OCI-LY1 (cell line): ENCODE measurements around the gene CXXC5.

Source experiments
- H2AFZ ChIP-seq: fragments of 200-600 bp; sonication (generic), shearing (Covaris generic); 2 replicates; pipeline ENCODE4 v1.6.0; 2014; ENCODE audit warnings: antibody characterized with exemption, mild to moderate bottlenecking, low read length
- H3F3A ChIP-seq: fragments of 200-600 bp; sonication (generic), shearing (Covaris generic); 2 replicates; pipeline ENCODE4 v1.6.0; 2014; ENCODE audit warnings: mild to moderate bottlenecking, antibody characterized with exemption, low read length, moderate library complexity; ENCODE audit not compliant: insufficient read depth
- H3K27ac ChIP-seq: fragments of 200-600 bp; sonication (generic); 2 replicates; pipeline ENCODE4 v1.5.1; 2014; ENCODE audit warnings: low read length, mixed run types, mild to moderate bottlenecking, low read depth; ENCODE audit not compliant: poor library complexity, severe bottlenecking
- H3K27me3 ChIP-seq: fragments of 200-600 bp; sonication (generic); 2 replicates; pipeline ENCODE4 v1.6.0; 2014; ENCODE audit warnings: antibody characterized with exemption, mild to moderate bottlenecking, low read length, moderate library complexity; ENCODE audit not compliant: insufficient read depth
- H3K36me3 ChIP-seq: fragments of 200-600 bp; sonication (generic); 2 replicates; pipeline ENCODE4 v1.6.1; 2014; ENCODE audit warnings: mild to moderate bottlenecking, antibody characterized with exemption, low read length, moderate library complexity, mixed read lengths; ENCODE audit not compliant: insufficient read depth
- H3K4me1 ChIP-seq: fragments of 200-600 bp; sonication (generic); 2 replicates; pipeline ENCODE4 v1.5.1; 2014; ENCODE audit warnings: mild to moderate bottlenecking, low read length, moderate library complexity; ENCODE audit not compliant: insufficient read depth, severe bottlenecking
- H3K4me2 ChIP-seq: fragments of 200-600 bp; sonication (generic), shearing (Covaris generic); 2 replicates; pipeline ENCODE4 v1.6.1; 2014; ENCODE audit warnings: low read length
- H3K4me3 ChIP-seq: fragments of 200-600 bp; sonication (generic); 2 replicates; pipeline ENCODE4 v1.5.1; 2014; ENCODE audit warnings: low read length, low read depth, mild to moderate bottlenecking, mixed read lengths; ENCODE audit not compliant: poor library complexity, severe bottlenecking
- H3K79me2 ChIP-seq: fragments of 200-600 bp; shearing (Covaris generic); 2 replicates; pipeline ENCODE4 v1.6.1; 2016; ENCODE audit warnings: mixed run types, low read length, mixed read lengths; ENCODE audit not compliant: insufficient read depth
- H3K9ac ChIP-seq: fragments of 200-600 bp; sonication (generic), shearing (Covaris generic); 2 replicates; pipeline ENCODE4 v1.6.1; 2014; ENCODE audit warnings: mild to moderate bottlenecking, low read length, mixed read lengths
- H3K9me2 ChIP-seq: fragments of 200-600 bp; sonication (generic), shearing (Covaris generic); 2 replicates; pipeline ENCODE4 v1.6.1; 2014; ENCODE audit warnings: low read depth, mild to moderate bottlenecking, low read length, mixed read lengths
- H3K9me3 ChIP-seq: fragments of 200-600 bp; shearing (Covaris generic); 2 replicates; pipeline ENCODE4 v1.6.1; 2014; ENCODE audit warnings: low read length, mixed read lengths
- H4K20me1 ChIP-seq: fragments of 200-600 bp; sonication (generic), shearing (Covaris generic); 2 replicates; pipeline ENCODE4 v1.6.0; 2016; ENCODE audit warnings: mild to moderate bottlenecking, low read length; ENCODE audit not compliant: insufficient read depth
- EZH2 ChIP-seq: fragments of 200-600 bp; sonication (generic), shearing (Covaris generic); IDR thresholded peaks from 2 replicates; pipeline ENCODE4 v1.8.0; 2017; ENCODE audit warnings: borderline replicate concordance, mixed run types, mild to moderate bottlenecking, antibody characterized with exemption, low read length, moderate library complexity, mixed read lengths
- TF ChIP-seq, protein P1 (sequence below): fragments of 200-600 bp; sonication (generic), shearing (Covaris generic); IDR thresholded peaks from 2 replicates; pipeline ENCODE4 v1.5.1; 2017; ENCODE audit warnings: mild to moderate bottlenecking, antibody characterized with exemption, low read length, moderate library complexity, mixed read lengths

Gene CXXC5

DNA sequence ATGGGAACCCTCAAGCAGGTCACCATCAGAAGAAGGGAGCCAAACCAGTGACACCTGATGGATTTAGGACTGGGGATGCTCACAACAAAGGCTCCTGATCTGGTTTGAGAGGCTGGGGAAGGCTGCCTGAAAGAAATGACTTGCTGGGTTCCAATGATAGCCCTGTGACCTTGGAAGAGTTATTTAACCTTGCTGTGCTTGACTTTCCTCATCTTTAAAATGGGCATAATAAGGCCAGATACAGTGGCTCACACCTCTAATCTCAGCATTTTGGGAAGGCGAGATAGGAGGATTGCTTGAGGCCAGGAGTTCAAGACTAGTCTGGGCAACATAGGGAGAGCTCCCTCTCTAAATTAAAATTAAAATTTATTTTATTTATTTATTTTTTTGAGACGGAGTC is 83.9 kb downstream of the CXXC5 start:
- no peak for TF ChIP-seq EZH2
- TF ChIP-seq, protein P1, sequence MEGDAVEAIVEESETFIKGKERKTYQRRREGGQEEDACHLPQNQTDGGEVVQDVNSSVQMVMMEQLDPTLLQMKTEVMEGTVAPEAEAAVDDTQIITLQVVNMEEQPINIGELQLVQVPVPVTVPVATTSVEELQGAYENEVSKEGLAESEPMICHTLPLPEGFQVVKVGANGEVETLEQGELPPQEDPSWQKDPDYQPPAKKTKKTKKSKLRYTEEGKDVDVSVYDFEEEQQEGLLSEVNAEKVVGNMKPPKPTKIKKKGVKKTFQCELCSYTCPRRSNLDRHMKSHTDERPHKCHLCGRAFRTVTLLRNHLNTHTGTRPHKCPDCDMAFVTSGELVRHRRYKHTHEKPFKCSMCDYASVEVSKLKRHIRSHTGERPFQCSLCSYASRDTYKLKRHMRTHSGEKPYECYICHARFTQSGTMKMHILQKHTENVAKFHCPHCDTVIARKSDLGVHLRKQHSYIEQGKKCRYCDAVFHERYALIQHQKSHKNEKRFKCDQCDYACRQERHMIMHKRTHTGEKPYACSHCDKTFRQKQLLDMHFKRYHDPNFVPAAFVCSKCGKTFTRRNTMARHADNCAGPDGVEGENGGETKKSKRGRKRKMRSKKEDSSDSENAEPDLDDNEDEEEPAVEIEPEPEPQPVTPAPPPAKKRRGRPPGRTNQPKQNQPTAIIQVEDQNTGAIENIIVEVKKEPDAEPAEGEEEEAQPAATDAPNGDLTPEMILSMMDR: no peak
- Histone ChIP-seq H4K20me1 (no peaks in the 10 kb centered on the region), H2AFZ (no peak overlapping the region), H3K27me3 (no peaks in the 10 kb centered on the region), H3K4me3 (no peak overlapping the region), H3K79me2 (no peaks in the 10 kb centered on the region), H3K36me3 (no peaks in the 10 kb centered on the region), H3K27ac (no peak overlapping the region), H3K4me1 (no peaks in the 10 kb centered on the region), H3K9ac (no peak overlapping the region), H3K9me2 (no peaks in the 10 kb centered on the region), H3K9me3 (no peaks in the 10 kb centered on the region), H3F3A (no peaks in the 10 kb centered on the region), H3K4me2 (no peak overlapping the region)

DNA sequence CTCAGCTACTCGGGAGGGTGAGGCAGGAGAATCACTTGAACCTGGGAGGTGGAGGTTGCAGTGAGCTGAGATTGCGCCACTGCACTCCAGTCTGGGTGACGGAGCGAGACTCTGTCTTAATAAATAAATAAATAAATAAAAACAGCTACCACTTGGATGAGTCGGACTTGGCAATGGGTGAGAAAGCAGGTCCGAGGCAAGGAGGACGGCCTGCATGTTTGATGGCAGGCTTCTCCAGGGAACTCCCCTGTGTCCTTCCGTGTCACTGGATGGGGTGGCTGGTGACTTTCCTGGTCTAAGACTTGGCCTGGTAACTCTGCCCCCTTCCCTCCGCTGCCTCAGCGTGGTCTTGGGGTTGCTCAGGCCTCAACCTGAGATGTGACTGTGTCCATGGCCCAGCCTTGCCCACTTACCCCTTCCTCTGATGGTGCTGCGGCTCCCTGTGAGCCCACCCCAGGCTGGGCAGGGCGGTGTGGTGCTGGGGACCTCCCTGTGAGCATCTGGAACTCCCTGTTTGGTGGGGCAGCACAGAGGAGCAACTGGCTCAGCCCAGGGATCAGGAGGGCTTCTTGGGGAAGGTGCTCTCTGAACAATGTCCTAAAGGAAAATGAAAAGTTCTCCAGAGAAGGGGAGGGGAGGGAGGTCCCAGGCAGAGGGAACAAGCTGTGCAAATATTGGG is 85.0 kb downstream of the CXXC5 start:
- no peaks in the 10 kb centered on the region for H4K20me1 ChIP-seq
- no peaks in the 10 kb centered on the region for H3K79me2 ChIP-seq
- no peaks in the 10 kb centered on the region for H3K36me3 ChIP-seq
- no peak overlapping the region for H3K4me3 ChIP-seq
- no peaks in the 10 kb centered on the region for H3K9me2 ChIP-seq
- H3K27ac ChIP-seq: no peak overlapping the region
- H3K27me3 ChIP-seq: no peaks in the 10 kb centered on the region
- H3K4me1 ChIP-seq: no peaks in the 10 kb centered on the region
- no peak overlapping the region for H3K9ac ChIP-seq
- TF ChIP-seq, protein P1: no peak
- no peak for TF ChIP-seq EZH2
- H3K9me3 ChIP-seq: no peaks in the 10 kb centered on the region
- no peak overlapping the region for H3K4me2 ChIP-seq
- no peaks in the 10 kb centered on the region for H3F3A ChIP-seq
- H2AFZ ChIP-seq: no peak overlapping the region
